Caco-2 (cell line): ENCODE measurements around the gene FCHSD1. TPM values are rescaled to one million over a fixed set of nuclear protein-coding genes. Genes with fewer than 3 reads are reported as not detected.

ENCODE experiments used
- BruUV-seq: library from RNA; stranded (reverse); fragments of 400-500 nt; replicated peaks from 2 replicates; lab custom pipeline; 2021; lab: Mats Ljungman, UMichigan
- CTCF ChIA-PET: fragments of 300-600 bp; sonication (Branson Sonifier 250); formaldehyde crosslinking; loops from one replicate; lab custom pipeline; 2022; ENCODE audit warnings: antibody characterized with exemption; lab: Charles Lee
- POLR2A ChIA-PET: fragments of 300-600 bp; sonication (Branson Sonifier 250); formaldehyde crosslinking; loops from one replicate; lab custom pipeline; 2022; ENCODE audit warnings: antibody characterized with exemption; lab: Charles Lee
- DNase-seq, 2 experiments: peaks; one replicate each; pipeline versions ENCODE4 v3.0.0 to v3.0.0-alpha.2; 2020 to 2022
- H3K27me3 ChIP-seq: replicated peaks from 2 replicates; pipeline ENCODE4 v1.6.0; 2011; ENCODE audit warnings: low read length; ENCODE audit not compliant: control insufficient read depth, insufficient read depth
- H3K36me3 ChIP-seq: 2 replicates; pipeline ENCODE4 v1.5.1; 2011; ENCODE audit warnings: low read length; ENCODE audit not compliant: control insufficient read depth, insufficient read depth
- H3K4me1 ChIP-seq: fragments of 250-450 bp; sonication (Bioruptor Pico); 2 replicates; pipeline ENCODE4 v1.5.1; 2020; ENCODE audit warnings: mild to moderate bottlenecking
- H3K4me3 ChIP-seq: 2 replicates; pipeline ENCODE4 v1.5.1; 2011; ENCODE audit warnings: low read depth, mild to moderate bottlenecking, control low read depth, low read length
- H3K9me3 ChIP-seq: fragments of 250-450 bp; sonication (Bioruptor Pico); 2 replicates; pipeline ENCODE4 v1.5.1; 2020; ENCODE audit warnings: mild to moderate bottlenecking, moderate library complexity
- H3K27ac Mint-ChIP-seq: one replicate; pipeline ENCODE4 v1.8.0; 2022; ENCODE audit warnings: mixed read lengths; ENCODE audit not compliant: unreplicated experiment
- H3K27me3 Mint-ChIP-seq: one replicate; pipeline ENCODE4 v1.8.0; 2022; ENCODE audit warnings: mixed read lengths; ENCODE audit not compliant: insufficient read depth, unreplicated experiment
- H3K36me3 Mint-ChIP-seq: one replicate; pipeline ENCODE4 v1.8.0; 2022; ENCODE audit warnings: mild to moderate bottlenecking, mixed read lengths; ENCODE audit not compliant: insufficient read depth, unreplicated experiment
- H3K4me1 Mint-ChIP-seq: one replicate; pipeline ENCODE4 v1.8.0; 2022; ENCODE audit warnings: low read depth, mixed read lengths; ENCODE audit not compliant: unreplicated experiment
- H3K4me3 Mint-ChIP-seq: one replicate; pipeline ENCODE4 v1.8.0; 2022; ENCODE audit warnings: mild to moderate bottlenecking, moderate library complexity, mixed read lengths; ENCODE audit not compliant: unreplicated experiment
- H3K9me3 Mint-ChIP-seq: one replicate; pipeline ENCODE4 v1.8.0; 2022; ENCODE audit warnings: mixed read lengths; ENCODE audit not compliant: unreplicated experiment
- intact Hi-C: fragments of 100-400 bp; cut with micrococcal nuclease; formaldehyde crosslinking; loops from one replicate; pipeline ENCODE4 v1.10.0; 2022; ENCODE audit not compliant: unreplicated experiment
- total RNA-seq: library from RNA; stranded (reverse); gene quantifications from 2 replicates; pipeline ENCODE4 v1.2.3, GENCODE V29; 2022
- TF ChIP-seq, protein P1 (sequence below), 2 experiments: fragments of 200-600 bp in 1 of 2; IDR thresholded peaks; 1 replicate in 1 of 2; 2 replicates in 1 of 2; pipeline versions ENCODE4 v1.5.1 to v1.8.0; 2011 to 2022; ENCODE audit warnings: antibody characterized with exemption in 1 of 2, control low read depth in 1 of 2, inconsistent platforms in 1 of 2, low read depth in 1 of 2, low read length in 1 of 2, mild to moderate bottlenecking in 1 of 2, moderate library complexity in 1 of 2; ENCODE audit not compliant: insufficient read depth in 1 of 2, severe bottlenecking in 1 of 2, unreplicated experiment in 1 of 2

Gene FCHSD1
- total RNA-seq, 1 experiment from 2014 or later = 25.0 TPM

DNA sequence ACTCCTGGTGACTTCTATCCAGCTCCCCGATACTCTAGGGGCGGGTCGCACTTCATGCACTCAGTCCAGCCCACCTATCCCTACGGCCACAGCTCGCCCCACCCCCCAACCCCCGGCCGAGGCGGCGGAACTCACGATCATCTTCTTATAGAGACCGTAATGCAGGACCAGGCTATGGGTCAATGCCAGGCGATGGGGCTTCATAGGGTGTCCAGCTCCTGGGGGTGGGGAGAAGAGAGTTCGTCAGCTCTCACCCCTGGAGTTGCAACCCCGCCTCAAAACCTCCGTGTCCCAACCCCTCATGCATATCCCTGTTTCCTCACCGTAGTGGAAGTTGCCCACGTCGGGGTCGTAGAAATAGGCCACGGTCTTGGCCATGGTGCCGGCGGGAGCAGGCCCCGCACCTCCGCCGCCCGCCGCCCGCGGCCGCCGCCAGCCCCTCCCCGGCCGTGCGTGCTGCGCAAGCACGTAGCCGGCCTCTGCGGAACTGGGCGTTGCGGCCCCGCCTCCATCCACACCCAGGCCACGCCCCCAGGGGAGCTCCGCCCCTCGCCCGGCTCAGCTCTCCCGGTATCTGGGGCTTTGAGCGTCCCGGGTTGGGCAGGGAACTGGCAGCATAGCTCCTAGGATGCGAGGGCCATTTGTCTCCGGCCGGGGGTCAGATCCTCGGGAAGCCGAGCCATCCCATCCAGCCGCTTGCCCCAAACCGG is 14.7 kb downstream of the FCHSD1 start, which contains the start of the genes HDAC3 and RELL2:
Gene HDAC3, minus strand, starts transcription at position 437 of the 710 bp plus-strand sequence. Its CDS starts 59 bp downstream, at position 378.
Gene RELL2, plus strand, starts transcription at position 585 of the 710 bp plus-strand sequence. CDS start 1,229 bp downstream, outside the sequence.
- Mint-ChIP-seq H3K27me3 (no peaks in the 10 kb centered on the region), H3K36me3 (peaks cover 7% of the 10 kb centered on the region), H3K4me3 (peak within 1 kb of the TSS; percentile 90), H3K4me1 (peaks cover 9% of the 10 kb centered on the region), H3K9me3 (no peaks in the 10 kb centered on the region), H3K27ac (peak within 1 kb of the TSS; percentile 72)
- H3K27me3 ChIP-seq = no peaks in the 10 kb centered on the region
- TF ChIP-seq, protein P1, sequence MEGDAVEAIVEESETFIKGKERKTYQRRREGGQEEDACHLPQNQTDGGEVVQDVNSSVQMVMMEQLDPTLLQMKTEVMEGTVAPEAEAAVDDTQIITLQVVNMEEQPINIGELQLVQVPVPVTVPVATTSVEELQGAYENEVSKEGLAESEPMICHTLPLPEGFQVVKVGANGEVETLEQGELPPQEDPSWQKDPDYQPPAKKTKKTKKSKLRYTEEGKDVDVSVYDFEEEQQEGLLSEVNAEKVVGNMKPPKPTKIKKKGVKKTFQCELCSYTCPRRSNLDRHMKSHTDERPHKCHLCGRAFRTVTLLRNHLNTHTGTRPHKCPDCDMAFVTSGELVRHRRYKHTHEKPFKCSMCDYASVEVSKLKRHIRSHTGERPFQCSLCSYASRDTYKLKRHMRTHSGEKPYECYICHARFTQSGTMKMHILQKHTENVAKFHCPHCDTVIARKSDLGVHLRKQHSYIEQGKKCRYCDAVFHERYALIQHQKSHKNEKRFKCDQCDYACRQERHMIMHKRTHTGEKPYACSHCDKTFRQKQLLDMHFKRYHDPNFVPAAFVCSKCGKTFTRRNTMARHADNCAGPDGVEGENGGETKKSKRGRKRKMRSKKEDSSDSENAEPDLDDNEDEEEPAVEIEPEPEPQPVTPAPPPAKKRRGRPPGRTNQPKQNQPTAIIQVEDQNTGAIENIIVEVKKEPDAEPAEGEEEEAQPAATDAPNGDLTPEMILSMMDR (IDR thresholded peaks at IDR 0.05; ENCODE audit: insufficient read depth in 1 of 2, low read depth in 1 of 2, low read length in 1 of 2, severe bottlenecking in 1 of 2, unreplicated experiment in 1 of 2) = no peak
- peaks cover 1% of the 10 kb centered on the region; the same call in 1 of the 2 replicates for H3K36me3 ChIP-seq
- peak within 1 kb of the TSS; percentile 85 for H3K4me3 ChIP-seq
- H3K4me1 ChIP-seq = peaks cover 10% of the 10 kb centered on the region; the same call in 1 of the 2 replicates
- POLR2A ChIA-PET = interaction anchor here (0.9 to 3.0 kb wide), 5 partner anchors 9 to 45 kb away, joined by 3 to 23 read pairs (median 7); partner anchors contain the start of genes DIAPH1 and FCHSD1
- no peaks in the 10 kb centered on the region for H3K9me3 ChIP-seq
- intact Hi-C loops = loop anchor here (1.0 kb wide), 3 partner anchors 15 to 44 kb away; partner anchors contain the start of gene FCHSD1
- DNase-seq = peak; percentile 93 to 98
- CTCF ChIA-PET = interaction anchor here (0.6 to 3.7 kb wide), 6 partner anchors 14 to 72 kb away, joined by 3 to 40 read pairs (median 8); partner anchors contain the start of genes DIAPH1 and FCHSD1
- no TSS peak for BruUV-seq

DNA sequence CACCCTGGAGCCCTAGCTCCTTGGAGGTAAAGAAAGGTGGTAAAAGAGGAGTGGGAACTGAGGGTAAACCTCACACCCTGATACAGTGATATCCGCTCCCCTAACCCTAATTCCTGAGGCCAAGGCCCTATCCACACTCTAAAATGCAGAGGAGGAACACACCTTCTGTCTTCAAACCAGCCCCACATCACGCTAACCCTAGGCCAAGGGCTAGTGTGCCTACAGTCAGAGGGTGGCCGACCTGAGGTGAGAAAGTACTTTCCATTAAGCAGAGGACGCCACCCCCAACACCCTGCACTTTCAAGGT is 15.2 kb downstream of the FCHSD1 start:
- Histone ChIP-seq H3K36me3 (peaks cover 1% of the 10 kb centered on the region; the same call in 1 of the 2 replicates), H3K27me3 (no peaks in the 10 kb centered on the region), H3K9me3 (no peaks in the 10 kb centered on the region), H3K4me3 (peak overlapping the region; percentile 85), H3K4me1 (peaks cover 8% of the 10 kb centered on the region; the same call in 1 of the 2 replicates)
- Mint-ChIP-seq H3K27ac (peak overlapping the region; percentile 72), H3K27me3 (no peaks in the 10 kb centered on the region), H3K36me3 (peaks cover 4% of the 10 kb centered on the region), H3K4me3 (peak overlapping the region; percentile 90), H3K9me3 (no peaks in the 10 kb centered on the region), H3K4me1 (peaks cover 4% of the 10 kb centered on the region)
- intact Hi-C loops = loop anchor here (1.0 kb wide), 2 partner anchors 15 to 17 kb away; partner anchors contain the start of gene FCHSD1
- TF ChIP-seq, protein P1 (IDR thresholded peaks at IDR 0.05; ENCODE audit: insufficient read depth in 1 of 2, low read depth in 1 of 2, low read length in 1 of 2, severe bottlenecking in 1 of 2, unreplicated experiment in 1 of 2) = no peak
- CTCF ChIA-PET = interaction anchor here (0.6 to 3.7 kb wide), 3 partner anchors 17 to 67 kb away, joined by 3 to 40 read pairs (median 33); partner anchors contain the start of gene DIAPH1
- POLR2A ChIA-PET = interaction anchor here (1.3 to 3.0 kb wide), 3 partner anchors 15 to 44 kb away, joined by 7 to 23 read pairs (median 19); partner anchors contain the start of genes DIAPH1 and FCHSD1
- no peak for DNase-seq
- no TSS peak for BruUV-seq

DNA sequence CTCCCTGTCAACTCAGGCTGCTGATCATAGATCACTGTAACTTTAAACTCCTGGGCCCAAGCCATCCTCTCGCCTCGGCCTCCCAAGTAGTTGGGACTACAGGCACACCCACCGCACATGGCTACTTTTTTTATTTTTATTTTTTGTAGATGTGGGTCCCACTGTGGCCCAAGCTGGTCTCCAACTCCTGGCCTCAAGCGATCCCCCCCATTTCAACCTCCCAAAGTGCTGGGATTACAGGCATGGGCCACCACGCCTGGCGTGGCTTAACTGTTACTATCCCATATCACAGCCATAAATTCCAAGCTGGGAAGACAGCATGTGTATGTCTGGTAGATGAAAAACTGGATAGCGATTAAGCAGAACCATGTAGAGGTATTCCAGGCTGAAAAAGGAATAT is 15.6 kb downstream of the FCHSD1 start:
- peak overlapping the region; percentile 90 for H3K4me3 Mint-ChIP-seq
- H3K4me3 ChIP-seq = peak overlapping the region; percentile 85
- H3K27me3 Mint-ChIP-seq = no peaks in the 10 kb centered on the region
- H3K9me3 ChIP-seq = no peaks in the 10 kb centered on the region
- CTCF ChIA-PET = interaction anchor here (3.7 kb wide), 1 partner anchor 17 kb away, joined by 40 read pairs; the partner anchor contains the start of gene DIAPH1
- no peaks in the 10 kb centered on the region for H3K4me1 Mint-ChIP-seq
- BruUV-seq = no TSS peak
- H3K4me1 ChIP-seq = peaks cover 8% of the 10 kb centered on the region; the same call in 1 of the 2 replicates
- H3K27ac Mint-ChIP-seq = no peak overlapping the region
- no peak for DNase-seq
- no peaks in the 10 kb centered on the region for H3K9me3 Mint-ChIP-seq
- POLR2A ChIA-PET = interaction anchor here (3.0 kb wide), 1 partner anchor 16 kb away, joined by 23 read pairs; the partner anchor contains the start of gene DIAPH1
- H3K36me3 Mint-ChIP-seq = peaks cover under 1% of the 10 kb centered on the region
- H3K27me3 ChIP-seq = no peaks in the 10 kb centered on the region
- TF ChIP-seq, protein P1 (IDR thresholded peaks at IDR 0.05; ENCODE audit: insufficient read depth in 1 of 2, low read depth in 1 of 2, low read length in 1 of 2, severe bottlenecking in 1 of 2, unreplicated experiment in 1 of 2) = no peak
- intact Hi-C loops = loop anchor here (1.0 kb wide), 2 partner anchors 16 kb away; partner anchors contain the start of gene FCHSD1
- H3K36me3 ChIP-seq = peaks cover 1% of the 10 kb centered on the region; the same call in 1 of the 2 replicates
